ENCODE results near the gene POFUT1.
"Not testable (repeated sequence)": the region's sequence is repeated elsewhere in the genome, so short reads cannot be mapped to it uniquely, and the experiment has no call there.

The POFUT1 gene

GRCh38 chr20:32236048-32236533, 28.4 kb downstream of the POFUT1 start:
- DNase-seq: no peak

GRCh38 chr20:32236819-32237218, 29.1 kb downstream of the POFUT1 start:
- no peak for DNase-seq

GRCh38 chr20:32237419-32237818, 29.7 kb downstream of the POFUT1 start:
- no peak for DNase-seq

GRCh38 chr20:32238483-32239425, 31.1 kb downstream of the POFUT1 start:
- DNase-seq: no peak

GRCh38 chr20:32240205-32240604, 32.5 kb downstream of the POFUT1 start:
- DNase-seq: no peak

GRCh38 chr20:32241807-32242206, 34.1 kb downstream of the POFUT1 start:
- DNase-seq: no peak

GRCh38 chr20:32244150-32244823, 36.6 kb downstream of the POFUT1 start:
- no peak for DNase-seq

- no peak for DNase-seq
Measured at GRCh38 chr20:32244959-32245358, 37.3 kb downstream of the POFUT1 start.

GRCh38 chr20:32246208-32246607, 38.5 kb downstream of the POFUT1 start:
- DNase-seq: not testable (repeated sequence)

- DNase-seq: no peak
Measured at GRCh38 chr20:32248043-32248442, 40.4 kb downstream of the POFUT1 start.

- no peak for DNase-seq
Measured at GRCh38 chr20:32249030-32249738, 41.5 kb downstream of the POFUT1 start.

- no peak for DNase-seq
Measured at GRCh38 chr20:32251470-32251869, 43.8 kb downstream of the POFUT1 start.

GRCh38 chr20:32252189-32252588, 44.5 kb downstream of the POFUT1 start:
- DNase-seq: no peak

GRCh38 chr20:32260973-32261372, 53.3 kb downstream of the POFUT1 start:
- DNase-seq: not testable (repeated sequence)

GRCh38 chr20:32261644-32262043, 54.0 kb downstream of the POFUT1 start:
- DNase-seq: no peak

GRCh38 chr20:32263398-32263954, 55.8 kb downstream of the POFUT1 start:
- no peak for DNase-seq

- no peak for DNase-seq
Measured at GRCh38 chr20:32271620-32272019, 63.9 kb downstream of the POFUT1 start.

- no peak for DNase-seq
Measured at GRCh38 chr20:32274359-32274758, 66.7 kb downstream of the POFUT1 start.

GRCh38 chr20:32275163-32275562, 67.5 kb downstream of the POFUT1 start:
- not testable (repeated sequence) for DNase-seq

- peak; percentile 87 to 97 for DNase-seq
Measured at GRCh38 chr20:32277361-32278198, 69.9 kb downstream of the POFUT1 start, which contains the start of gene KIF3B. TSS of gene KIF3B (plus strand) at chr20:32277651. CDS start at chr20:32309778, 32,127 bp downstream.

- DNase-seq: no peak
Measured at GRCh38 chr20:32278199-32278643, 70.5 kb downstream of the POFUT1 start.

GRCh38 chr20:32281711-32282110, 74.0 kb downstream of the POFUT1 start:
- no peak for DNase-seq
